GM19324 (cell line): ENCODE data around the gene TOR2A.
"Not testable (repeated sequence)": the region's sequence is repeated elsewhere in the genome, so short reads cannot be mapped to it uniquely, and the experiment has no call there.

Experiments
- ATAC-seq: cut with Tn5 transposase; IDR thresholded peaks from one replicate; pipeline ENCODE4 v1.9.1; 2021; ENCODE audit warnings: mild to moderate bottlenecking, moderate library complexity; ENCODE audit not compliant: unreplicated experiment, low FRiP score

TOR2A gene

DNA sequence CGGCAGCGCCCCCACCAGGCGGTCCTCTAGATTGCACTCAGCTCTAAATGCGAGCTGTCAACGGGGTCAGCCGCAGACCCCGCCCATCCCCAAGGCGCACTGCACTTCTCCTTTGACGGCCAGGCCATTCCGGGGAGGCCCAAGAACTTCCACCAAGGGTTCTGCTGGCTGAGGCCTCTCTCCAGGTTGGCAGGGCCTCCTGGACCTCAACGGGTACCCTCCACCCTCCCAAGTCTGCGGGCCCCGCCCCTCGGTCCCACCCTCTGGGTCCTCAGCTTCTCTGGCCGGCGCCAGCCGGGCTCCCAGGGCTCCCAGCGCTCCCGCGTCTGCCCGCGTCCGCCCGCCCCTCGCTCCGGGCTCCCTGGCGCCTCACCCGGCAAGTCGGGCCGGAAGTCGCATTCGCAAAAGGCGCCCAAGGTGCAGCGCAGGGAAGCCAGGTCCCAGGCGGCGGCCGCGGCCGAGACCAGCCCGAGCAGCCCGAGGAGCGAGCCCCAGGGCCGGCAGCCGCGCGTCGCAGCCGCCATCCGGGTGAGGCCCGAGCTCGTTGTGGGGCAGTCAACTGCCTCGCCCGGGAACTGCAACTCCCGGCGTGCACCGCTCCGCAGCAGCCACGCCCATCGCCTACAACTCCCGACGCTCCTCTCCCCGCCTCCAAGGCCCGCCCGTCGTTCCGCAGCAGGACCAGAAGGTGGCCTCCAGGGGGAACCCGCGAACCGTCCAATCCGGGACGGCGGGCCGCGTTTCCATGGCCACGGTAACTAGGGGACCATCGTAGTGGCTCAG lies at the start of gene TOR2A:
Gene TOR2A, minus strand, starts transcription at position 548 of the 783 bp plus-strand sequence. Its CDS starts 24 bp downstream, at position 524.
- ATAC-seq, result peak; percentile 89

DNA sequence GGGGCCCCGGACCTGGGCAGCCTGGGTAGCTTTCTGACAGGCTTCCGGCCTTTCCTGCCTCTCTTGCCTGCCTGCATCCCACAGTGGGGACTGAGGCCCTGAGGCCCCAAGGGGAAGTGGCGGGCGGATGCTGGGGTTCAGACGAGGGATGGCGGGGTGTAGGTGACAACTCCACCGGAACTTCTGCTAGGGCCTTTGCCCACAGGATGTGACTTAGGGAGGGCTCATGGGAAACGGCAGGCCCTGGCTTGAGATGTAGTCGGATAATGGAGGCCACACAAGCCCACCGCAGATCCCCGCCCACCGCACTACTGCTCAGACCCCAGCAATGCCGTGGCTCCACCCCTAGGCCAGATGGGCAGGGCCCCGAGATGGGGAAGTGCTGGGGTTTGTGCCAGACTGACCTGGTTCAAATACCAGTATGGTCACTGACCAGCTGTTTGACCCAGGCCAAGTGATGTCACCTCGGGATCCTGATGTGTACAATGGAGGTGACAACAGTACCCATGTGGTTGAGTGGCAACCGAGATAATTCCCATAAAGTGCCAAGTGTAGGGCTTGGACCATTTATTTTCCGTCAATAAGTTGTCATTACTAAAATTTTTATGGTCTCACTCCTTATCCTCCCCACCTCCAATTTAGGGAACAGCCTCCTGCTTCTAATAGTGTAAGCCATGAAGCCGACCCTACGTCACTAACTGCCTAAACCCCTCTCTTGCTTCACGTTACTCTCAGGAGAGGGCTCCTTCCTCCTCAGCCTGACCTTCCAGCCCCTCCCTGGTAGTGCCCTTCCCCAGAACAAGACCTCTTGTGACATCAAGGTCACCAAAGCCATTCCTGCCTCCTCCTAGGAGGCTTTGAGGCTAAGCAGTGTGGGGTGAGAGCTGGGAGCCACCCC lies 48.3 kb upstream of the TOR2A start:
- no peak for ATAC-seq

DNA sequence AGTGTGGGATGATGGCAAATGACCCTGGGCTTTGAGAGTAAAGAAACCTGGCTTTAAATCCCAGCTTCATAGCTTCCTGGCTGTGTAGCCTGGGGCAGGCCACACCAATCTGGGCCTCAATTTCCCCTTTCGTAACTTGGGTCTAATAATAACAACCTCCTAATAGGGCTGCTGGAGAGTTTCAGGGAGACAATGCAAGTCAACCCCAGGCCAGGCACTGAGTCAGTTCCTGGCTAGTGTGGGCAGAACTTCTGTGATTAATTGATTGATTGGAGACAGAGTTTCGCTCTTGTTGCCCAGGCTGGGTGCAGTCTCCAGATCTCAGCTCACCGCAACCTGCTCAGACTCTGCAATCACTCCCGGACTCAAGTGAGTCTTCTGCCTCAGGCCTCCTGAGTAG lies 46.7 kb upstream of the TOR2A start:
- ATAC-seq, result no peak

DNA sequence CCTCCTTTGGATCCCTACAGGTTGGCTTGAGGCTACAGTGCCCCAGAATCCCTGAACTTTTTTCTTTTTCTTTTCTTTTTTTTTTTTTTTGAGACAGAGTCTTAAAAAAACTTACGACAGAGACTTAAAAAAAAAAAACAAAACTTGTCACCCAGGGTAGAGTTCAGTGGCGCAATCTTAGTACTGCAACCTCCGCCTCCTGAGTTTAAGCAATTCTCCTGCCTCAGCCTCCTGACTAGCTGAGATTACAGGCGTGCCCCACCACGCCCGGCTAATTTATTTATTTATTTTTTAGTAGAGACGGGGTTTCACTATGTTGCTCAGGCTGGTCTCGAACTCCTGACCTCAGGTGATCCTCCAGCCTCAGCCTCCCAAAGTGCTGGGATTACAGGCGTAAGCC lies 45.8 kb upstream of the TOR2A start:
- ATAC-seq, result not testable (repeated sequence)

DNA sequence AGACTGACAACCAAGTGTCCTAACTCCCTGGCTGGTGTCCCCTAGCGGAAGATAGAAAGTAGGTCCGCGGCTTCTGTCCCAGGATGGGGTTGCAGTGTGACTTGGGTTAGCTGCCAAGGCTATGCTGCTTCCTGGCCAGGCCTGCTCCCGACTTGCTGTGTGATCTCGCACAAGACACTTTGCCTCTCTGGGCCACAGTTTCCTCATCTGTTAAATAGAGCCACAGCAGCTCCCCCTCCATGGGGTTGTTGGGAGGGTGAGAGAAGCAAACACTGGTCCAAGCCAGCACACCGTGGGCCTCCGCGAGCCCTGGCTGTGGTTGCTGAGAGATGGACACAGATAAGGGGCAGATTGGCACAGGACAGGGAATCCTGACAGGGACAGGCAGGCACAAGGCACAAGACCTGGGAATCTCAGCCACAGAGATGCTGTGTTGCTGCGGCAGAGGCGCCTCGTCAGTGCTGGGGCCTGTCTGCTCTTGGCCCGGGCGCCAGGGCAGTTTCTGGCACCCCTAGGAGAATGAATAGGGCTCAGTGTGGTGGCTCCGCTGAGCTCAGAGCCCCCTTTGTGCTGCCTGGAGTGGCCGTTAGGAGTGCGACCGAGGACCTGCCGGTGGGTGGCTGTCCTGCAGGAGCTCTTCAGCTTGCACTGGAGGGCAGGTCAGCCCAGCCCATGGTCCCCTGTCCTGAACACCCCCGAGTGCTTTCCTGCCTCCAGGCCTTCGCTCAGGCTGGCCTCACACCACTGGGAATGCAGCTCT lies 45.2 kb upstream of the TOR2A start:
- ATAC-seq, result no peak

DNA sequence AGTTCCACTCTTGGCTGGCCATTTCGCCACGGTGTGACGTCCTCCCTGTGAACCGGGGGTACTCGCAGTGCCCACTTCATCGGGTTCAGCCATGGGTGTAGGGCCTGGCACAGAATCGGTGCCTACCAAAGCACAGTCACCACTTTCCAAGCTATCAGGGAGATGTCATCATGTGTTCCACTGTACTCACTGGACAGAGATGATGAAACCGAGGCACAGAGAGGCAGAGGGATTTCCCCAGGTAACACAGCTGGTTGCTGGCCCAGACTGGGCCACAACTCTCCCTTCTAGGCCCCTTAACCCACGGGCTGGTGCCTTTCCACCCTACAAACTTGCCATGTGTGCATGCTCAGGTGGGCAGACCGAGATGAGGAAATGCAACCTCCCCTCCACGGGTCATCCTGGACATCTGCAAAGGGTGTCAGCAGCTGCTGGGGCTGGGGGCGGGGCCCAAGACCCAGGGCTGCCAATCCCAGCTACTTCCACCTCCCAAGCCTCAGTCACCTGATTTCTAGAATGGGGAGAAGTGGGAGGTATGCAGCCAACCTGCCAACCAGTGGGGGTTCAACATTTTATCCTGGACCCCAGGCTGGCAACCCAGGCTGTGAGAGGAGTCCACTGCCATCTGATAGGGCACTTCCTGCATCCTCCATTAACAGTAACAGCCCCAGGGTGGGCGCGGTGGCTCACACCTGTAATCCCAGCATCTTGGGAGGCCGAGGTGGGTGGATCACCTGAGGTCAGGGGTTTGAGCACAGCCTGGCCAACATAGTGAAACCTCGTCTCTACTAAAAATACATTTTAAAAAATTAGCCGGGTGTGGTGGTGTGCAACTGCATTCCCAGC lies 44.3 kb upstream of the TOR2A start:
- ATAC-seq, result peak; percentile 41

DNA sequence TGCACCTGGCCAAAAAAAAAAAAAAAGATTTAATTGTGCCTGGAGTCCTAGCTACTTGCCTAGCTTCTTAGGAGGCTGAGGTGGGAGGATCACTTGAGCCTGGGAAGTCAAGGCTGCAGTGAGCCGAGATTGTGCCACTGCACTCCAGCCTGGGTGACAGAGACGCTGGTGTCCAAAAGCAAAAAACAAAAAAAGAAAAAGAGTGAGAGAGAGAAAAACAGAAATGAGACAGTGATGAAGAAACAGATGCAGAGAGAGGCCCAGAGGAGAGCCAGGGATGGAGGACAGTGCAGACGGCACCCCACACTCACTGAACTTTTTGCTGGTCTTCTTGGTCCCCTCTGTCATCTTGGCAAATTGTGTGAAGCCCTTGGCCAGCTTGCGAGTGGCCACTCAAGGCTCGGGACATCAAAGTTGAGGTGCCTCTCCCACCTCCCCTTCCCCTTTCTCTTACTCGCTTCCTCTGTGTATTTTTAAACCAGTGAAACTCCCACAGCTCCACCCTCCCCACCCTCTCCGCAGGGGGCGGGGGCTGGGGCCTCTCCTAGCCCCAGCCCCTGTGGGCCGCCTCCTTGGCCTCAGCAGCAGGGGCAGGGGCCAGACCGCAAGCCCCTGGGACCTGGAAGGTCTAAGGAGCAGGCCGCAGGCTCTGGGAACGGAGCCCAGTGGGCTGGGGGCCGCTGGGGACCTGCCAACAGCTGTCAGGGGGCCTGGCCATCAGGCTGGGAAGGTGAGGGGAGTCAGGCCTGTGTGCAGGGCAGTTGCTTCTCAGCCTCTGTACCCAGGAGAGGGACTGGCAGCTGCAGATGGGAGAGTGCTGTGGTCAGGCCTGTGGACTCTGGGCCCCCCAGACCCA lies 43.4 kb upstream of the TOR2A start, which contains the start of gene SH2D3C:
Gene SH2D3C, minus strand, starts transcription at position 387 of the 856 bp plus-strand sequence. Its CDS starts 39 bp downstream, at position 348.
- peak; percentile 44 for ATAC-seq

DNA sequence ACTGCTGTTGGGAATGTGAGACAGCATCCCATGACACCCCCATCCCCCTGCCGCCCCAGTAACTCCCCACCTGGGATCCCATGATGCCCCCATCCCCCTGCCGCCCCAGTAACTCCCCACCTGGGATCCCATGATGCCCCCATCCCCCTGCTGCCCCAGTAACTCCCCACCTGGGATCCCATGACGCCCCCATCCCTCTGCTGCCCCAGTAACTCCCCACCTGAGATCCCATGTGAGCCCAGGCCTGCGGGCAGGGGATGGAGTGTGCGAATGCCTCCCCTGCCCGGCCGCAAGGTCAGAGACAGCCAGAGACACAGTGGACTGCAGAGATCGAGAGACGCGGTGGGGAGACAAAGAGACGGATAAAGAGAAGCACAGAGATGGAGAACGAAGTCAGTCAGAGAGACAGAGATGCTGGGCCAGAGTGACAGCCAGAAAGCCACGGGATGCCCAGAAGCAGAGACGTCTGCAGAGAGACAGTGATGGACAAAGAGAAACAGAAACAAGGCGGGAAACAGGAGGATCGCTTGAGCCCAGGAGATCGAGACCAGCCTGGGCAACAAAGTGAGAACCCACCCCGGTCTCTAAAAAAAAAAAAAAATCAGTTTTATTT lies 42.4 kb upstream of the TOR2A start:
- no peak for ATAC-seq

DNA sequence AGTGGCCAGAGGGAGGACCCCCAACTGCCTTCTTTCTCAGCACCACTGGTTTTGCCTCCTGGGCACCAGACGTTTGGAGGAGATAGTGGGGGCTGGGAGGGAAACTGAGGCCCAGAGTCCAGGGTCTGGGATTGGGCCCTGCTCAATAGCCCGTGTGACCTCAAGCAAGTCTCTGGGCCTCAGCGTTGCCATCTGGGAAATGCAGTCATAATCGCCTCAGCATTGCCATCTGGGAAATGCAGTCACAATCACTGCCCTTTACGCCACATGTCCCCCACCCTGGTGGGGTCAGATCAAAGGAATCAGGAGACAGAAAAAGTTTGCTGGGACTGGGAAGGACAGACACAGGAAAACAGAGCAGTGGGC lies 41.8 kb upstream of the TOR2A start:
- no peak for ATAC-seq

DNA sequence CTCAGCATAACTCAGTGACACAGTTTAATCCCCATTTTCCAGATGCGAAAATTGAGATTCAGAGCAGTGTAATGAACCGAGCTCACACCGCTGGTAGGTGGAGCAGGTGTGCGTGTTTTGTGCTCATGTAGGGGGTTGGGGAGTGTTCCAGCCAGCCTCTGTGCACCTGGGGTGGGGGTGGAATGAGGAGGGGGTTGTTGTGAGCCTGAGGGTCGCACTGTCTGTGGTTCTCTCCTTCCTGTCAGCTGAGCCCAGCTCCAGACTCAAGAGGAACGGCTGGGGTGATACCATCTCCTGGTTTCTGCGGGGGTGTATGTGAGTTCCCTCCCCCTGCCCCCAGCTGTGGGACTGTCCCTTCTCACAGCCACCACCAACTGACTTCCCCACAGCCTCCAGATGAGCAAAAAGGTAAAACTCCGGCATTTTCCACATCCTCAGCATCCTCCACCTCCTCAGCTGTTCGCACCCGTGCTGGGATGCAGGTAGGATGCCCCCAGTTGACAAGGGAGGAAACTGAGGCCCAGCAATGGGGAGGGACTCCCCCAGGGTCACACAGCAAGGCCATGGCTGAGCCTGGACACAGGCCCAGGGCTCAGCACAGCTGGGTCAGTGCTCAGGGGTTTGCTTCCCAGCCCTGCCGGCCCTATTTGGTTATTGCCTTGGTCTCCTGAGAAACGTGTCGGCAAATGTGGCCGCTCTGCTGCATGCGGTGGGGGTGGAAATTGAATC lies 41.3 kb upstream of the TOR2A start:
- ATAC-seq, result no peak

DNA sequence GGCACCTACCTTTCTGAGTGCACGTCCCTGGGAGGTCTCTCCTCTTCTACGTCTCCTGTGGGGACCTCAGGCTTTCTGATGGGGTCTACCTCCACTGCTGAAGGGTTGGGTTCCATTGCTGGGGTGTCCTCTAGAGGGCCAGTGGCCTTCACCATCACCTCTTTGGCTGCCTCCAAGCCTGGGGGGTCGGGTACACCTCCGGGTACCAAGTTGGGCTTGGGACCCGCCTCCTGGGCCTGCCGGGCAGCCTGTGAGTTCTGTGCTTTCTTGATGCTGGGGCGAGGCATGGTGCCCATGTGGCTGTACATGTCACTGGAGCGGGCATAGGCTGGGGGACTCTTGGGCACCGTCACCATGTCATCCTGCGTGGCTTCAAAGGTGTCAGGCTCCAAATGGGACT lies 38.9 kb upstream of the TOR2A start:
- no peak for ATAC-seq

DNA sequence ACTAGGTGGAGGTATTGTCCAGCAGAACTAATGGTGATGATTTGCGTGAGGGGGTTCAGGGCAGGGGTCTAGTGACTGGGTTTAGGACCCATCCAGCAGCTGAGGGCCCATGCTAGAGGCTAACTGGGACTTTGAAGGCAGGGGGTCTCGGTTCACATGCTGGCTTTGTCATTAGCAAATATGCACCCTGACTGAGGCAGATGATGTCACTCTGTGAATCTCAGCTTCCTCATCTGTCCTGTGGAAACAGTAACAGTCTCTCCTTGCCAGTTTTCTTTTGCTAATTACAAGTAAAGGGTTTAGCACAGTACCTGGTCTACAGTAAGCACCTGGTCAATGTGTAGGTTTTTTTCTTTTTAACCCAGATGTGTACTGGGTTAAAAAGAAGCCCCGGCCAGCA lies 38.2 kb upstream of the TOR2A start:
- ATAC-seq, result no peak

DNA sequence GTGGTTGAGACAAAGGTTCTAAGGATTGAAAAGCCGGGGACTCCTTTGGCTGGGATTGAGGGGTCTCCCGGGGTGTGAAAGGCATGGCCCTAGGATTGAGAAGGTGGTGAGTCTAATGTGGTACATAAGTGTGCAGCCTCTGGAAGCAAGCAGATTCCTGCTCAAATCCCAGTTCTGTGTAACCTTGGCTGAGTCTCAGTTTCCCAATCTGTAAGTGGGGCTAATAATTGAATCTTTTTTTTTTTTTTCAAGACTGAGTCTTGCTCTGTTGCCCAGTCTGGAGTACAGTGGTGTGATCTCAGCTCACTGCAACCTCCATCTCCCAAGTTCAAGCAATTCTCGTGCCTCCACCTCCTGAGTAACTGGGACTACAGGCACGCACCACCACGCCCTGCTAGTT lies 37.5 kb upstream of the TOR2A start:
- no peak for ATAC-seq

DNA sequence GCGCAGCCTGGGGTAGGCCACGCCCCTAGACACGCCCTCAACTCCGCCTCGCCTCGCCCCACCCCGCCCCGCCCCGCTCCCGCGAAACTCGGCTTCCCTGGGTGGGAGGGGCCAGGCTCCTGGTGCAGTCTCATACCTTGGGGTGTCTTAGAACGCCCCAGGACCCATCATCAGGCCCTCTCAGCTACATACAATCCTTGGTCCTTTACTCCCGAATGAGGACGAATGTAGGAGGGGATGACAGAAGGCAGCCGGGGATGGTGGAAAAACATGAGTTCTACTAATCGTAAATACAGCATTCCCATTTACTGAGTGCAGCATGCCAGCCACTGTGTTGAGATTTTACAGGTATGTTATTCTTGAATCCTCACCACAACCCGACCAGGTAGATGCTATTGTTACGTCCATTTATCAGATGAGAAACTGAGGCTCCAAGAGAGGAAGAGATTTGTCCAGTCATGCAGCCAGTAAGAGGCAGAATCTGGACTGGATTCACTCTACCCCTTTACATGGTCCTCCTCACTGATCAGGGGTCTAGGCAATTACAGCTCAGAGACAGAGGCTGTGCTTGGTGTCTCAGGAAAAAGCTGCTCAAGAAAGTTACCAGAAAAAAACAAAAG lies 36.6 kb upstream of the TOR2A start:
- no peak for ATAC-seq

DNA sequence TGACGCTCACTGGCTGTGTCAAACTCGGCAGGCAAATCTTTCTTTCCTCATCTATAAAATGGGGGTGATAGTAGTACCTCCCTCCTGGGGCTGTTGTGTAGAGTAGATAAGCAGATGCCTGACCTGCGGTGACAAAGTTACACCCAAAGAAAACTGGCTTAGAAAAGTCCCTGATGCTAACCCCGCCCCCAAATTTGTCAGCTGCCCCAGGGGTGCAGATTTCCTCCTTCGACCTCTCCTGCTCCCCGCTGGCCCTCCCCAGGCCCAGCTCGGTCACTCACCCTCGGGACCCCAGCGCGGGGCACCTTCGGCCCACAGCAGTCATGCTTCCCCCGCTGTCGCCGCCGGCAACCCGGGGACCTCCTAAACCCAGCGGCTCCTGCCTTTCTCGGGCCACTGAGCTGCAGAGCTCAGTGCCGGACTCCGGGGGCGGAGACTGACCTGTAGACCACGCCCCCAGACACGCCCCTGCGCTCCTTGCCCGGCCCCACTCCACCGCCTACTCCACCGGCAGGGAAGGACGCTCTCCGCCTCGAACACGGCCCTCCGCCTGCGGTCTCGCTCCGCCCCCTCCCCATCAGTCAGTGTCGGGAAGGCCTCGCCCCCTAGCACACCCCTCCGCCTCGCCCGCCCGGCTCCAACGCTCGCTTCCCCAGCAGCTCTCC lies 35.9 kb upstream of the TOR2A start:
- peak; percentile 90 for ATAC-seq

DNA sequence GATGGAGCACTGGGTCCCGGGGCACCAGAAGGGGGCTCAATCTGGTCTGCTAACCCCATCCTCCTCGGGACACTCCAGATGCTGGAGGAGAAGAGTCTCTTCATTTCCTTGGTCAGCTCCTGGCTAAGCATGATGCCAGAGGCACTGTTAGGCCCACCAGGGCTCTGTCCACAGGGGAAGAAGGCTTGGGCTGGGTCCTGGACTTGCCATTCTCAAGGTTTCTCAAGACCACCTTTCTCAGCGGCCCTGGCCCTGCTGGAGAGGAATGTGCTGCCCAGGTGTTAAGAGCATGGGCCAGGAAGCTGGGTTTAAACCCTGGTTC lies 35.5 kb upstream of the TOR2A start:
- ATAC-seq, result no peak

DNA sequence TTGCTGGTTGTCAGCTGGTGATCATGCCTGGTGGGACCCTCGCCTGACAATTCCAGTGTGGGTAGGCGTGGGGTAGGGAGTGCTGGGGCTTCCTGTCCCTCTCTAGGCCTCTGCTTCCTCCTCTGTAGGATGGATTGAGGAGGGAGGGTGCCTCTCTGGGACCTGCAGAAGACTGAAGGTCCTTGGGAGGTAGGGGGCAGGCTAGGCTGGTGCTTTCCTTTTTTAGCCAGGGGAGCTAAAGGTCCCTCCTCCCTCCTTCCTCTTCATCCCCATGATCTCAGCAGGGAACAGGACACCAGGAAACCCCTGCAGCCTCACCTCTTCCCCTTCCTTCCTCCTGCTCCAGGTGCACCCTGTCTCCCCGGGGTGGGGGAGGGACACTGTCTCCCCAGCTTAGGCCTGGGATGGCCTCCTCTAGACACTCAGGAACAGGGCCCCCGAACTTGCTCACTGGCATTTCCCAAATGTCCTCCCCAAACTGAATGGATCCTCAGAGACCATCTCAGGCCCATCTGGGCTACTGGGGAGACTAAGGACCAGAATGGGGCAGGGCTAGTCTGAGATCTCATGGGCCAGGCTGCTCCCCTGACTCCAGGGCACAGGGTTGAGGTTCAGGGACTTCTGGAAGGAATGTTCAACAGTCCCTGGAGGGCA lies 35.0 kb upstream of the TOR2A start:
- no peak for ATAC-seq
